ENCODE results near the gene NBL1. TPM values are rescaled to one million over a fixed set of nuclear protein-coding genes. Genes with fewer than 3 reads are reported as not detected.

The NBL1 gene
- polyA plus RNA-seq, 3 donors = 0.07 TPM; not detected in 2

- Histone ChIP-seq H3K4me1 (ENCODE audit: control insufficient read depth in 1 of 2, insufficient read depth in 2 of 2, low read length in 2 of 2) (no peaks in the 10 kb centered on the region), H4K20me1 (ENCODE audit: insufficient read depth, low read length) (no peaks in the 10 kb centered on the region), H3K27me3 (ENCODE audit: control insufficient read depth in 2 of 2, insufficient read depth in 2 of 2, low read length in 2 of 2) (no peaks in the 10 kb centered on the region), H3K4me2 (replicated peaks; ENCODE audit: extremely low read depth, low read length, poor library complexity, severe bottlenecking) (no peak overlapping the region), H3K9me3 (replicated peaks in 1 of 2; ENCODE audit: control insufficient read depth in 1 of 2, insufficient read depth in 1 of 2, low read length in 2 of 2) (peaks cover 14 to 26% of the 10 kb centered on the region in 2 donors), H2AFZ (ENCODE audit: insufficient read depth, low read depth, low read length, poor library complexity, severe bottlenecking) (no peak overlapping the region), H3K9ac (ENCODE audit: insufficient read depth, low read length, poor library complexity, severe bottlenecking) (no peak overlapping the region), H3K4me3 (replicated peaks in 1 of 3; ENCODE audit: low read depth in 2 of 3, low read length in 3 of 3) (no peak overlapping the region), H3K27ac (ENCODE audit: low read depth in 1 of 2, low read length in 2 of 2) (no peak overlapping the region), H3K36me3 (replicated peaks in 1 of 2; ENCODE audit: control insufficient read depth in 1 of 2, insufficient read depth in 2 of 2, low read length in 2 of 2) (peaks cover 19 to 59% of the 10 kb centered on the region in 2 donors), H3K79me2 (ENCODE audit: insufficient read depth, low read length) (no peaks in the 10 kb centered on the region)
- WGBS (ENCODE audit: insufficient coverage) = 100% methylated on average over 3 of the region's 5 CpGs
- peaks cover 18 to 32% (median 27%) of the 10 kb centered on the region in 7 donors for H3K9me3 Mint-ChIP-seq
- H3K36me3 Mint-ChIP-seq = peaks cover 56 to 67% of the 10 kb centered on the region in 2 donors
- H3K4me3 Mint-ChIP-seq = no peak overlapping the region
- TF ChIP-seq CTCF (IDR thresholded peaks at IDR 0.05) = no peak
- intact Hi-C loops (cut with micrococcal nuclease) = no loop called here
- no peak for DNase-seq
- H3K27me3 Mint-ChIP-seq (ENCODE audit: low read depth in 3 of 3) = peaks cover 0 to 2% (median 0%) of the 10 kb centered on the region in 3 donors
- peak overlapping the region in 1 of 7 donors; percentile 46 for H3K27ac Mint-ChIP-seq
- H3K4me1 Mint-ChIP-seq = no peaks in the 10 kb centered on the region
These were observed 45.1 kb downstream of the NBL1 start for GRCh38 chr1:19689085-19689757.

GRCh38 chr1:19689856-19690255, 45.7 kb downstream of the NBL1 start:
- Histone ChIP-seq H3K27ac (ENCODE audit: low read depth in 1 of 2, low read length in 2 of 2) (no peak overlapping the region), H3K9ac (ENCODE audit: insufficient read depth, low read length, poor library complexity, severe bottlenecking) (no peak overlapping the region), H3K4me2 (replicated peaks; ENCODE audit: extremely low read depth, low read length, poor library complexity, severe bottlenecking) (no peak overlapping the region), H4K20me1 (ENCODE audit: insufficient read depth, low read length) (no peaks in the 10 kb centered on the region), H3K4me3 (replicated peaks in 1 of 3; ENCODE audit: low read depth in 2 of 3, low read length in 3 of 3) (no peak overlapping the region), H3K9me3 (replicated peaks in 1 of 2; ENCODE audit: control insufficient read depth in 1 of 2, insufficient read depth in 1 of 2, low read length in 2 of 2) (peaks cover 14 to 26% of the 10 kb centered on the region in 2 donors), H2AFZ (ENCODE audit: insufficient read depth, low read depth, low read length, poor library complexity, severe bottlenecking) (no peak overlapping the region), H3K27me3 (ENCODE audit: control insufficient read depth in 2 of 2, insufficient read depth in 2 of 2, low read length in 2 of 2) (no peaks in the 10 kb centered on the region), H3K79me2 (ENCODE audit: insufficient read depth, low read length) (no peaks in the 10 kb centered on the region), H3K4me1 (ENCODE audit: control insufficient read depth in 1 of 2, insufficient read depth in 2 of 2, low read length in 2 of 2) (no peaks in the 10 kb centered on the region), H3K36me3 (replicated peaks in 1 of 2; ENCODE audit: control insufficient read depth in 1 of 2, insufficient read depth in 2 of 2, low read length in 2 of 2) (peaks cover 23 to 65% of the 10 kb centered on the region in 2 donors)
- TF ChIP-seq CTCF (IDR thresholded peaks at IDR 0.05) = no peak
- Mint-ChIP-seq H3K4me3 (no peak overlapping the region), H3K36me3 (peaks cover 62 to 69% of the 10 kb centered on the region in 2 donors), H3K27me3 (ENCODE audit: low read depth in 3 of 3) (peaks cover 0 to 2% (median 0%) of the 10 kb centered on the region in 3 donors), H3K9me3 (peaks cover 18 to 32% (median 27%) of the 10 kb centered on the region in 7 donors), H3K4me1 (no peaks in the 10 kb centered on the region), H3K27ac (peak overlapping the region in 1 of 7 donors; percentile 51)
- intact Hi-C loops (cut with micrococcal nuclease) = no loop called here
- WGBS (ENCODE audit: insufficient coverage) = 100% methylated on average over 3 of the region's 3 CpGs
- DNase-seq = peak in 1 of 3 donors; percentile 26
